Lower leg skin (tissue), 3 donors: ENCODE results near the gene OBSCN.

Source experiments
- POLR2A ChIP-seq, 2 donors: fragments of 450-650 bp; IDR thresholded peaks; one replicate each; pipeline ENCODE4 v1.6.1; 2016 to 2017; ENCODE audit warnings: antibody characterized with exemption in 2 of 2, mild to moderate bottlenecking in 1 of 2, moderate library complexity in 1 of 2
- TF ChIP-seq, protein P1 (sequence below), 3 donors: fragments of 450-650 bp; IDR thresholded peaks; one replicate each; pipeline ENCODE4 v1.5.1; 2016; ENCODE audit warnings: antibody characterized with exemption in 3 of 3, mild to moderate bottlenecking in 3 of 3, moderate library complexity in 2 of 3

DNA sequence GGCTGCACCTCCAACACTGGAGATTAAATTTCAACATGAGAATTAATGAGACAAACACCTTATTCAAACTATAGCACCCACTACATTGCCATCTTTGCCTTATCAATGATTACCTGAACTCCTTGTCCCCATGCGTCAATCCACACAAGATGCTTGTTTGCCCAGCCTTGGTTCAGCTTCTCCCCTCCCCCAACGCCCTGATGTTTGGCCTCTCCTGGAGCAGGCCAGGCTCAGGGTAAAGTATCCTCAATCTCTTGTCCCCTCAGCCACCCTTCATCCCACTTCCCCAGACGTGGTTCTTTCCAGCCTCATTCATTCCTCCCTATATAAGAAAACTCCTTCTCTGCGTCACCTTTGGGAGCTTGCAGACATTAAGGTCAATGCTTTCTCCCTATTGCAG, 220.6 kb downstream of the OBSCN start:
- TF ChIP-seq POLR2A (IDR thresholded peaks at IDR 0.05): no peak
- TF ChIP-seq, protein P1, sequence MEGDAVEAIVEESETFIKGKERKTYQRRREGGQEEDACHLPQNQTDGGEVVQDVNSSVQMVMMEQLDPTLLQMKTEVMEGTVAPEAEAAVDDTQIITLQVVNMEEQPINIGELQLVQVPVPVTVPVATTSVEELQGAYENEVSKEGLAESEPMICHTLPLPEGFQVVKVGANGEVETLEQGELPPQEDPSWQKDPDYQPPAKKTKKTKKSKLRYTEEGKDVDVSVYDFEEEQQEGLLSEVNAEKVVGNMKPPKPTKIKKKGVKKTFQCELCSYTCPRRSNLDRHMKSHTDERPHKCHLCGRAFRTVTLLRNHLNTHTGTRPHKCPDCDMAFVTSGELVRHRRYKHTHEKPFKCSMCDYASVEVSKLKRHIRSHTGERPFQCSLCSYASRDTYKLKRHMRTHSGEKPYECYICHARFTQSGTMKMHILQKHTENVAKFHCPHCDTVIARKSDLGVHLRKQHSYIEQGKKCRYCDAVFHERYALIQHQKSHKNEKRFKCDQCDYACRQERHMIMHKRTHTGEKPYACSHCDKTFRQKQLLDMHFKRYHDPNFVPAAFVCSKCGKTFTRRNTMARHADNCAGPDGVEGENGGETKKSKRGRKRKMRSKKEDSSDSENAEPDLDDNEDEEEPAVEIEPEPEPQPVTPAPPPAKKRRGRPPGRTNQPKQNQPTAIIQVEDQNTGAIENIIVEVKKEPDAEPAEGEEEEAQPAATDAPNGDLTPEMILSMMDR (IDR thresholded peaks at IDR 0.05): no peak
